NCI-H82 treated with DMSO at 0.1 percent for 48 hours (cell line): ENCODE measurements around the gene SLC30A4.
A peak's percentile ranks its signal among the peaks of the same experiment; 100 is the strongest.
"Not testable (repeated sequence)": the region's sequence is repeated elsewhere in the genome, so short reads cannot be mapped to it uniquely, and the experiment has no call there.

Source experiments
- DNase-seq: peaks from one replicate; lab custom pipeline; 2025; ENCODE audit not compliant: unreplicated experiment; lab: John Stamatoyannopoulos, UW

The SLC30A4 gene

DNA sequence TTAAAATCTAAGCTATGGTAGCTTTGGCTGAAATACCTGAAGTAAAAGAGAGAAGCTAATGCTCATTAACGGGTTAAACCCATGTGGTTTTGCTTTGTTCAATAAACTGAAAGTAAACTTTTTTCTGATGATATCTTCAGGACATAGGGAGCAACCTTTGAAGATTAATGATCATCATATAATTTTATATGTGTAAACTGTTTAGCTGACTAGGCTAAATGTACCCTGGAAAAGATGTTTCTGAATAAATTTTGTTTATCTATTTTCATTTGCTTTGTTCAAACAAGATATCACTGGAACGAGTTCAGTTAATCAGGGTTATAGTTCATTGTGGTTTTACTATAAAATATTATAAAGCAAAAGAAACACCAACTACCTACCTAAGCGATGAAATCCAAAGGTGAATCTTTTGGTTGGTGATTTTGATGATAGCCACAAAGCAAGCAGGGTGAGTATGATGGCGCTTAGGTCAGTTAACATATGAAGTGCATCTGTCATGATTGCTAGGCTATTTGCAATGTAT lies 11.7 kb downstream of the SLC30A4 start:
- DNase-seq = no peak

DNA sequence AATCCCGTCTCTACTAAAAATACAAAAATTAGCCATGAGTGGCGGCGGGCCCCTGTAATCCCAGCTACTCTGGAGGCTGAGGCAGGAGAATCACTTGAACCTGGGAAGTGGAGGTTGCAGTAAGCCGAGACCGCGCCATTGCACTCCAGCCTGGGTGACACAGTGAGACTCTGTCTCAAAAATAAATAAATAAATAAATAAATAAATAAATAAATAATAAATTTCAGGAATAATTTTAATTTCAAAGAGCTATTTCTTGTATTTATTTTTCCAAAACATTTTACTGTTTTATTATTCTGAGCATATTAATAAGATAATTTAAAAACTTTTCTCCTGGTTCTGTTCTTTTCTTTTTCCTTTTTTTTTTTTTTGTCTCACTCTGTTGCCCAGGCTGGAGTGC lies 15.4 kb downstream of the SLC30A4 start:
- DNase-seq = not testable (repeated sequence)

DNA sequence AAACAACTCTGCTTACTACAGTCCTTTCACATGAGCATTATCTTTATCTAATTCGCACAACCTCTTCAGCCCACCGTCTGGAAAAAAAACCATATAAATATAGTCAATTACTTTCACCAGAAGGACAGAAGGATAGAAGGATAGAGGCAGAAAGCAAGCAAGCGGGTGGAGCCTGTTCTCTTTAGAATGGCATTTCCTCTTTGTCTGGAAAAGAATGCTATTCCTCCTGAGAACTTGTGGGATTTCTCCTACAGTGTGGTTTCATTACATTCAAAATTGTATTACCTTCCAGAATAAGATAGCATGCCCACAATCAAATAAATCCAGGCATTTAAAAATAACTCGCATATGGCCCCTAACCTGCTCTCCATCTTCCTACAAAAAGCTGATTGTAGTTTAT lies 23.1 kb downstream of the SLC30A4 start:
- DNase-seq = no peak

DNA sequence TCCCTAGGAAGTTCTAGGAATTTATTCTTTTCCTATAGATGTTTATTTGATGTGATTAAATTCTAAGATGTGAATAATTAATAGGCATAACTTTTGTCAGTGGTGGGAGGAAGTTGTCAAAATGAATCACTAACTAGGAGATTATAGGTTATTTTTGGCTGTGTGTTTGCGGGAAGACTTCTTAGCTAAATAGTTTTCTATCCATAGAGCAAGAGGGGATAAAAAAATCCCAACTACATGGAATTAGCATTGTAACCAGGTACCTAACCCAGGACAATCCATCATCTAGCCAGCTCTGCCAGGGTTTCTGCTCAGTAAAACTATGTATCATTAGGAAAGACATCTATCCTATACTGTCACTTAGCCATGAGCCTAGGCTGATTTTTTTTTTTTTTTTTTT lies 23.9 kb downstream of the SLC30A4 start:
- DNase-seq = no peak

DNA sequence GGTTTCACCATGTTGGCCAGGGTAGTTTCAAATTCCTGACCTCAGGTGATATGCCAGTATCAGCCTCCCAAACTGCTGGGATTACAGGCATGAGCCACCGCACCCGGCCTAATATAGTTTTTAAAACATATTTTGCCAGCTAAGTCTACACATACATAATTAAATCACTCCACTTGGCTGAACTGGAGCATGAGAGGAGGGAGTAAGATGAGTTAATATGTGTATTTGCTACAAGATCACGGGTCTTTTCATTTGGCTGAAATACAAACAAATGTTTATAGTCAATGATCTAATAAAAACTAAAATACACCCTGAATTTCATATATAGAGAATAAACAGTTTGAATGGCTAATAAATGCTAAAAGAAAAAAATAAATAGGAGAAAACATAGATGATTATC lies 25.3 kb downstream of the SLC30A4 start:
- no peak for DNase-seq

DNA sequence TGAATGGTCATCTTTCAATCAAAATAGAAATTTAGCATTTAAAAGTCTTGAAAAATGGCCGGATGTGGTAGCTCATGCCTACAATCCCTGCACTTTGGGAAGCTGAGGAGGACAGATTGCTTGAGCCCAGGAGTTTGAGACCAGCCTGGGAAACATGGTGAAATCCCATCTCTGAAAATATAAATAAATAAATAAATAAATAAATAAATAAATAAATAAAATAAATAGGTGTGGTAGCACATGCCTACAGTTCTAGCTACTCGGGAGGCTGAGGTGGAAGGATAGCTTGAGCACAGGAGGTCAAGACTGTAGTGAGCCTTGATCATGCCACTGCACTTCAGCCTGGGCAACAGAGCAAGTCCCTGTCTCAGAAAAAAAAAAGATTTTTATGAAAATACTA lies 25.9 kb downstream of the SLC30A4 start:
- no peak for DNase-seq

DNA sequence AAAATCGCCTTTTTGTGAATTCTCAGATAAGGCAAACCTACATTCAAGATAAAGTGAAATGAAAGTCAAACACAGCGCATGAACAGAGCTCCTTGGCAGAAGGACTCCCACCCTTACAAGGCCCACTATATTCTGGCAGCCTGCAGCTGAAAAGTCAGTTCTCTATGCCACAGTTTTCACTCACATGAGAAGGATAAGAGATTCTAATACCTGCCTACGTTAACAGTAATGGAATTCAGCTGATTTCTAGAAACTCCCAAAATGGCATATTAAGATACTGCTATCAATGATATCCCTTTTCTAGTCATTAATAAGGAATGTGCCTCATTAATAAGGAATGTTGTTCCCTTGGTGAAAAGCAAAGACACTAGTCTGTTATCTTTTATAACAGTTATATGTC lies 27.0 kb downstream of the SLC30A4 start:
- no peak for DNase-seq

DNA sequence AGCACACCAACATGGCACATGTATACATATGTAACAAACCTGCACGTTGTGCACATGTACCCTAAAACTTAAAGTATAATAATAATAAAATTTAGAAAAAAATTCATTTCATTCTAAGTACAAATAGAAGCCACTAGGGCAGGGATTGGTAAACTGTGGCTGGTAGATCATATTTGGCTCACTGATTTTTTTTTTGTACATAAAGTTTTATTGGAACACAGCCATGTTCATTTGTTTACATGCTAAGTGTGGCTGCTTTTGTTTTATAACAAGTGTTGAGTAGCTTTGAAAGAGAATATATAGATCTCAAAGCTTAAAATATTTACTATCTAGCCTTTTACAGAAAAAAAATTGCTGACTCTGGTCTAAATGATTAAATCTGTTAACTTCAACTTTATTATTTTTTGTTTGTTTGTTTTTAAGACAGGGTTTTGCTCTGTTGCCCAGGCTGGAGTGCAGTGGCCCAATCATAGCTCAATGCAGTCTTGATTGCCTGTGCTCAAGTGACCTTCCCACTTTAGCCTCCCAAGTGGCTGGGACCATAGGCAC lies 32.8 kb downstream of the SLC30A4 start:
- no peak for DNase-seq

DNA sequence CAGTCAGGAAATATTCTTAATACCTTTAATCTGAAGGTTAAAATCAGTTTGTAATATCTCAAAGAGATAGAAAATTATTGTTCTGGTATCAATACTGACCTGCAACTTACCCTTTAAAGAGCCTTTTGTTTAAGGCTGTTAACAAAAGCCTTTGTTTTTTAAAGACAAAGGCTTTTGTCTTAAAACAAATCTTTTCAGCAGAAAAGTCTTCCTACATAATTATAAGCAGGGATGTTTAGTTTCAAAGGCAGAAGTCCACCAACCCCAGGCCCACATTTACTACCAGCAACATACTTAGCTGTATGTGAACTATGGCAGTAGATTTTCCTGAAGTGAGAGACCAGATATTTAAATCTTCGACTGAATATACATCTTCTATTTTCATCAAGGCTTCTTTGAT lies 36.2 kb downstream of the SLC30A4 start:
- no peak for DNase-seq

DNA sequence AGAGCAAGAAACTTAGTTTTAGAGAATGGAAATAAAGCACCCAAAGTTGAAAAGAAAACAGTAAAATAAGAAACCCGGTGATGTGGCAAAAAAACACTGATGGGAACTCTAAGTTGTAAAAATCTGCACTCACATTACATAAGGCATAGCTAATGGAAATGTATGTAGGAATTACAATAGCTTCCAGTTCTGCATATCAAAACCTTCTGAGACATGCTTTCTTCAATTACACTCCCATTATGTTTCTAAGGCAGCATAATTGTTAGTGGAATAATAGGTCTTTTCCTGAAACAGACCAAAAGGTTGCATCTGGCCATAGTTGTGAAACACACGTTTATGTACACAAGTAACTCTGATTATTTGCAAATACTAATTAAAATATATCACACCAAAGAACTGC lies 41.4 kb downstream of the SLC30A4 start:
- no peak for DNase-seq

DNA sequence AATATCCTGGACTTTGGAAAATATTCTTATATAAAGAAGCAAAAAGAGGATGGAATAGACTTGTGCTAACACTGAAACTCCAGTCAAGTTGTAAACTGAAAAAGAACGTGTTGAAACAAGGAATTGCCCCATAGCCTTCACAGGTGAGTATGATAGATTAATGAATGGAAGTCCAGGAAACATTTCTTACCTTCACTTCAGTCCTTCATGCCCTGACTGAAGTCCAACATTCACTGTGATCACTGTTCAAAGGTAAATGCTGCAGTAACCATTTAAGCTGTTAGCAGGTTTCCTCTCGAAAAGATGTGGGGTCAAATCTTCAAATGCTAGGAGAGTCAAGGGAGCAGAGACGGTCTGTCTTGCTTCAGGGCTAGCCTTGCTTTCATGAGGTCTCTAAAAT lies 46.1 kb downstream of the SLC30A4 start:
- no peak for DNase-seq

DNA sequence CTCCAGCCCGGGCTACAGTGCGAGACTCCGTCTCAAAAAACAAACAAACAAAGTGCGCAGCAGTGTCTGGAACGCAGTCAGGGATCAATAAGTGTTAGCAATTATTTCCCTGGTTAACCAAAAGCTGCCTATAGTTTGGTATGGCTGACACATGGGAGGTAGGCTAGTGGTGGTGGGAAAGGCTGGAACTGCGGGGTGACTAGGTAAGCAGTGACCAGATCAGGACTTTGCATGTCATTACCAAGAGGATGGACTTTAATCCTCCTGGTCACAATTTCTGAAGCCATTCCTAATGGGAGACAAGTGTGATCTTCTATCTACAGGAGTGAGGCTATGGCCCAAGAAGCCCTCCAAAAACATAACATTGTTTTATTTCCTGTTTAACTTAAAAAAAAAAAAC lies 47.8 kb downstream of the SLC30A4 start:
- DNase-seq = no peak

DNA sequence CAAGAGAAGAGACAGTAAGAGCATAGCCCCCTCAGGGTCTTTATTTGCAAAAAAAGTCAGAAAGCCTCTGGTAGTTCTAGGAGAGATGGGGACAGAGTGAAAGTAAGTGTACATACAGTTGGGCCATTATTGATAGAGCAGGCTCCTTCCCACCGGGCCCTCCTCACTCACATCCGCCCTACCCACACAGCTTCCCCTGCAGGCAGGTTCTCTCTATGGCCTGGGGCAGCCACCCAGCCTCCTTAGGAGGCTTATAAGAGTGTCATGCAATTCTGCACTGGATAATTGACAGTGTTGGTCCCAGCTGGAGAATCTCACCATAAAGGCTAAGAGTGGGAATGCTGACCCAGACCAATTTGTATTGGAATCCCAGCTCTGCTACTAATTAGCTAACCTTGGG lies 49.5 kb downstream of the SLC30A4 start:
- DNase-seq = no peak

DNA sequence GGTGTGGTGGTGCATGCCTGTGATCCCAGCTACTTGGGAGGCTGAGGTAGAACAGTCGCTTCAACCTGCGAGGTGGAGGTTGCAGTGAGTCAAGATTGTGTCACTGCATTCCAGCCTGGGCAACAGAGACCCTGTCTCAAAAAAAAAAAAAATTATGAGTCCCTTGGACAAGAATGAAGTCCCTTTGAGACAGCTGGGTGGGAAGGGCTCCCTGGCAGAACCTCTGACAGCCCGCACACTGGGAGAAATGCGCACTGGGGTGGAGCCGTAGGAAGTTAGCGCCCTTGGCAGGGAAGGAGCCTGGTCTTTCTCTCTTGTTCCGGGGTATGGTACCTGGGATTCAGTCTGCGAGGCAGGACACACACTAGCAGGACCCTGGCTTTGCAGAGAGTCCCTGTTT lies 51.4 kb downstream of the SLC30A4 start:
- no peak for DNase-seq

DNA sequence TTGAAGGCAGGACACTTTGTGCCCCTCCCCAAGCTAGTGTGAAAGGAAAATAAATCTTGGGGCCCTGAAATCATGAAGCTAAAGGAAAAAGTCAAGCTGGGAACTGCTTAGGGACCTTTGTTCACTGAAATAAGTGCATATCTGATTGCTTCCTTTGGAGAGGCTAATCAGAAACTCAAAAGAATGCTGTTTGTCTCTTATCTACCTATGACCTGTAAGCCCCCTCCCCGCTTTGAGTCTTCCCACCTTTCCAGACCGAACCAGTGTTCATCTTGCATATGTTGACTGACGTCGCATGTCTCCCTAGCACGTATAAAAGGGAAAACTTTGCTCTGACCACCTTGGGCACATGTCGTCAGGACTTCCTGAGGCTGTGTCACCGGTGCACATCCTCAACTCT lies 53.1 kb downstream of the SLC30A4 start:
- DNase-seq = no peak

DNA sequence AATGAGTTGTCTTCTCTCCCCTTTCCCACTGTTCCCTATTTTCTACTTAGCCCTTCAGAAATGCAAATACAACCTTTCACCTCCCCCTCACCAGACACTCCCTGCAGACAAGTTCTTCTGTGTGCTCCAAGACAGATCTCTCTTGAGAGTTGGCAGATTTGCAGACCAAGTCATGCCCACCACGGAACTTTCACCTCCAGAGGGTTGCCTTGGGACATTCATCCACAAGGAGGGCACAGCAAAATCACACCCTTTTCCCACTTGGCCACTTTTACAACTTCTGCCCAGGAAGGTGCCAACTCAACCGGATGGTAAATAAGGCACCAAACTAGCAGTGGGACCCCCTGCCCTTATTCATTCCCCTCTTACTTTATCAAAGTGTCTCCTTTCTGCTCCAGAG lies 53.5 kb downstream of the SLC30A4 start:
- no peak for DNase-seq

DNA sequence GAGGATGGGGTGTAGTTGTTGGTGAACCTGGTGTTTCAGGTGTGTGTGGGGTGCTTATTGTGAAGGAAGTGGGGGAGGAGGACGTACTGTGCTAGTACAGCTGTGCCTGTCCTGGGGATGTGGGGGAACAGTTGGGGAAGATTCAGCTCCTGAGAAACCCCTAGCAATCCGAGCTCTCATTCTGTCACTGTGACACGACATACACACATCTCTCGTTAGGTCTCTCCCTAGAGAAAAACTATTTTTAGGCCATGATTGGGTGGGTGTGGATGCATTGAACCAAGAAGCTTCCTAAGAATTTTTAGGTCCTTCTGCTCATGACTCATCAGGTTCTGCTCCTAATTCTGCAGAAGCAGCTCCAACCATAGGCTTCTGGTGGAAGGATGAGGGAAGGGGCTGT lies 54.3 kb downstream of the SLC30A4 start:
- no peak for DNase-seq

DNA sequence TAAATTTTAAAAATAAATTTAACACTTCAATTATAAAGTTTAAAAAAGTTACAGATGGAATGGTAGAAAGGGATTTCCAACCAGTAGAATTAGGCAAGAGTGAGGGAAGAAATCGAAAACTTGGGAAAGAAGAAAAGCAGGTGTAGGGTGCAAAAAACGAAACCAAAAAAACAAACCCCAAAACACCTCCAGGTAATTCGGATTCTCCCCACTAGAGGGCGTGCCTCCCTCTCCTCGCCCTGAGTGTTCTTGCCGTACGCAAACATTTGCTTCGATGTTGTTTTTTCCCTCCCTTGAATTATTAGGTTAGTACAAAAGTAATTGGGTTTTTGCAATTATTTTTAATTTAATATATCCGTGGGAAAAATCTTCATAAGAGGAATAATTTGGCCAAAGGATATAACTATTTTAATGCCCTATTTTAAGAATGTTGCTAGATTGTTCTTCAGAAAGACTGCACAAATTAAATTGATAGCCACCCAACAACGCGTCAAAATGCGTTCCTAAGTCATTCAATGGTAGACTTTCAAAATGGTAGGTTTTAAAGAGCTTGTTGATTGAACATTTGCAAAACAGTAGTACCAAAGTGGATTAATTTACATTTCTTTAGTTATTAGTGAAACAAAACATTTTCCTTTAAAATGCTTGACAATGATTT lies 63.7 kb downstream of the SLC30A4 start:
- DNase-seq = peak; percentile 42

DNA sequence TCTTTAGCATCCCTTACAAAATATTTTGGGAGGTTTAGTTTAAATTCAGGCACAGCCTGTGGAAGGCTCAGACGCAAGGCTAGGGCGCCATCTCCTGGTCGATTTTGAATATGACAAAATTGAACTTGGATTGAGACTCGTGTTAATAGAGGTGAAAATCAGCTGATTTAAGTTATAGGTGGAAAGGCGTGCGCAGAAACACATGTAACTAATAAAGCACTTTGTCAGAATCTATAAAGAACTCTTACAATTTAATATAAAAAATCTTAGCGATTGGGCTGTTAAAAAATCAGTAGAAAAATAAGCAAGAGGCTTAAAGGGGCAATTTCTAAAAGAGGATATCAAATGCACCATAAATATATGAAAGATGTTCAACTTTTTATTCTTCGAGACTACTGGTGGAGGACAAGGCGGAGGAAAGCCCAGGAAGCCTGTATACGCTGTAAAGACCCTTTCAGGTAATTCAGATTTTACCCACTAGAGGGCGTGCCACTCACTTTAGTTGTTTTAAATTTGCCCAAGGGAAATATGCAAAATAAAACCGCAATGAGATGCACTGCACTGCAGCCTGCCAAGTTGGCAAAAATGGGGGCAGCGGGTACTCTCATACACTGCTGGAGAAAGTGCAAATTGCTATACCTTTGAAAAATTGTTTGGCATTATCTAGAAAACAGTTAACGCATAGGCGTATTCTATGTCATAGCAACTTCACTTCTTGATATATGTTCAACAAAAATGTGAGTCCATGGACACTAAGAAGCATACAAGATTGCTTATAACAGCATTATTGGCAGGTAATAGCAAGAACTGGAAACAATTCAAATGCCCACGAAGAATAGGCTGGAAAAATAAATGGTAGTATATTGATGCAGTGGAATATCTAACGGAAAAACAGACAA lies 64.7 kb downstream of the SLC30A4 start:
- peak; percentile 60 for DNase-seq

DNA sequence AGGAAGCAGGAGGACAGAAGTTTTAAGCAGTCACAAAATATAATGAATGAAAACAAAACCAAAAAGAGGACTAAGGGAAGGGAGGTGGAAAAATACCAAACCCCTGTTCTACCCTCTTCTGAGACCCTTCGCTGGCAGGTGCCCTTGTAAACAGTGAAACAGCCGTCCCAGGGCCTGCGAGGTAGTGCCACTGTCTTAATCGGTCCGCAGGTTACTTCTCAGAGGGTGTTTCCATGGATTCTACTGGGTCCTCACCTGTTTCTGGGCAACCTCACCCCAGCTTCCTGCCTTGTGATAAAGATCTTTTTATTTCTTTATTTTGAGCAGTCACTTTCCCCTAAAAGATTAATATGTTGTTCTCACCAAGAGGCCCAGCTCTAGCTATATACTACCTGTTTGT lies 65.3 kb downstream of the SLC30A4 start:
- DNase-seq = no peak

DNA sequence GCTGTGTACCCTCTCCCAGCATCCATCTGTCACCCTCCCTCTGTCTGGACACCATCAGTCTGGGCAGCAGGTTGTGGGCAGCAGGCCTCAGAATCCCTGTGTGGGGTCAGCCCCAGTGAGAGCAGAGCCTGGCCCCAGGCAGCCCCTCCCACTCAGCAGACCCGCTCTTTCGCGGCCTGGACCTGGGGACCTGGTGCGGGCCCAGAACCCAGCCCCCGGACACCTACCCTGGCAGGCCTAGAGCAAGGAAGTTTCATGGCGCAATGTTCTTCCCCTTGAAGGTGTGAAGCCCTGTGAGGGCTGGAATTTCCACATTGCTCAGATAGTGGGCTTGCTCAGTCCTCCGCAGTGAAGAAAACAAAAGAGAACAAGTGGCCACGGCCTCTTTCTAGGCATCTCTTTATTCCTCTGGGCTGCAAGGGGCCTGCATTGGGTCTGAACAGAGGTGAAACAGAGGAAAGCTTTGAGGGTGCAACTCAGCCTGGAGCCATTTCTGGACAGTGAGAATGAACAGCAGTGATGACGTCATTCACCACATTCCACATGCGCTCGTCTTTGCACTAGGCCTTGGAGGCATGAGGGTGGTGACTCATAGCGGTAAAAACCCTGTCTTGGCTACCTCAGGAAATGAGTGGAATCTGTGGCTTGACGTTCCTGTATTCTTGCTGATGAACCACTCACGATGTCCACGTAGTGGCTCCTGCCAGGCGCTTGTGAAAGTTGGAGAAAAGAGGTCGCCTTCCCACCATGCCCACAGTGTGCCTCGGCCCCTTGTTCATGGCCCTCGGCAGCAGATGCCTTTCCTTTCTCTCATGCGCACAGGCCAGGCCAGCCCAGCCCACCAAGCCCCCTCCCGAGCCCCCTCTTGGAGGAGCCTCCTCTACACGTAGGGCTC lies 66.1 kb downstream of the SLC30A4 start:
- DNase-seq = no peak
